Stimulated activated CD4-positive, alpha-beta T cell treated with anti-CD3 and anti-CD28 coated beads, Interleukin-15, amount 100 ng/mL, for 24 hours (primary cell): ENCODE data around the gene KMT2E.
"Not testable (repeated sequence)": the region's sequence is repeated elsewhere in the genome, so short reads cannot be mapped to it uniquely, and the experiment has no call there.

ENCODE experiments used
- DNase-seq: peaks from one replicate; pipeline ENCODE4 v3.0.0-alpha.2; 2020

The KMT2E gene

DNA sequence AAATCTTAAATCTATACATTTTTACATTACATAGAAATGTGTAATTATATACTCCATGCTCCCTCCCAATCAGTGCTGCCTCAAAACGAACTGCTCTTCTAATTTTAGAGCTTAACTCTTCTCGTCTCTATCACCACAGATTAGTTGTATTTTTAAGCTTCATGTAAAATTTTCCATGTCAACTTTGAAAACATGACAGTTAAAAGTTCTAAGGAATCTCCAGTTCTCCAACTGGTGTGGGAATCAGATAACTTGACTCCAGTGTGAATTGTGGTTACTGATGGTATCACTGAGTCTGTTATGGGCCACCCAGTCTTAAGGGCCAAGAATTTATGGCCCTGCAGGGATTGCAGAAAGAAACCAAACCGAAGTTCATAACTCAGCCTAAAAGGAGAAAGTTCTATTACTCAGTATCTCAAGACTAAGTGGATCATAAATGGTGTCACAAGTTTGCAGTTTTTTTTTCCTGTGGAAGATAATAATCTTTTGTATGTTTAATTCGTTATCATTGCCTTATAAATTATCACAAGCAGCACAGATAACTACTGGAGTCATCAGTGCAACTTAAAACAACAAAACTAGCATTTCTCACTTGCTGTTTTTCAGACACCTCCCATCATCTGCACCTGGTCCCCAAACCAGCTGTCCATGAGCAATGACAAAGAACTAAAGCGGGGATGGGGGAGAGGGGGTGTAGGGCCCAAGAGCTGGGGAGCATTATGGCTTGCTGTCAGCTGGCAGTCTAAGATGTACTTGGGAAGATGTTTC lies 31.5 kb upstream of the KMT2E start:
- peak; percentile 27 for DNase-seq

DNA sequence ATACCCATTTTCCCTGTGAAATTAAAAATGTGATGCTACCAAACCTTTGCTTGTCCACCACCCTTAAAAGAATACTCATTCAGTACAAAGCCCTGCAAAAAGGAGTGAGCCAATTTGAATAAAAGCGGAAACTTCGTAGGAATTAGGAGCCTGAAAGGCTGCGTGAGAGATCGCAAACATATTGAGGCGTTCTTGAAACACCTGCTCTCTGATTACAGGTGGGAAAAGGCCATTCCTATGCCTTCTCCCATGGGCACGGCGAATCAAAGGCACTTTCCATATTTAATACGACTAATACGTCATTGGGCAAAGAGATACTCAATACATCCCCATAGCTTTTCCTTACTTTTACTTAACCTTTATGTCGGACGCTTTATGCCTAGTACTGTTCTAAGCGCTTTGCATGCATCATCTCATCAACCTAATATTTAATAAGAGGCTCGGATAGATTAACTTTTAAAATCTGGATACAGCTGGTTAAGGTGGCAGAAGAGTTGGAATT lies 30.9 kb upstream of the KMT2E start:
- no peak for DNase-seq

DNA sequence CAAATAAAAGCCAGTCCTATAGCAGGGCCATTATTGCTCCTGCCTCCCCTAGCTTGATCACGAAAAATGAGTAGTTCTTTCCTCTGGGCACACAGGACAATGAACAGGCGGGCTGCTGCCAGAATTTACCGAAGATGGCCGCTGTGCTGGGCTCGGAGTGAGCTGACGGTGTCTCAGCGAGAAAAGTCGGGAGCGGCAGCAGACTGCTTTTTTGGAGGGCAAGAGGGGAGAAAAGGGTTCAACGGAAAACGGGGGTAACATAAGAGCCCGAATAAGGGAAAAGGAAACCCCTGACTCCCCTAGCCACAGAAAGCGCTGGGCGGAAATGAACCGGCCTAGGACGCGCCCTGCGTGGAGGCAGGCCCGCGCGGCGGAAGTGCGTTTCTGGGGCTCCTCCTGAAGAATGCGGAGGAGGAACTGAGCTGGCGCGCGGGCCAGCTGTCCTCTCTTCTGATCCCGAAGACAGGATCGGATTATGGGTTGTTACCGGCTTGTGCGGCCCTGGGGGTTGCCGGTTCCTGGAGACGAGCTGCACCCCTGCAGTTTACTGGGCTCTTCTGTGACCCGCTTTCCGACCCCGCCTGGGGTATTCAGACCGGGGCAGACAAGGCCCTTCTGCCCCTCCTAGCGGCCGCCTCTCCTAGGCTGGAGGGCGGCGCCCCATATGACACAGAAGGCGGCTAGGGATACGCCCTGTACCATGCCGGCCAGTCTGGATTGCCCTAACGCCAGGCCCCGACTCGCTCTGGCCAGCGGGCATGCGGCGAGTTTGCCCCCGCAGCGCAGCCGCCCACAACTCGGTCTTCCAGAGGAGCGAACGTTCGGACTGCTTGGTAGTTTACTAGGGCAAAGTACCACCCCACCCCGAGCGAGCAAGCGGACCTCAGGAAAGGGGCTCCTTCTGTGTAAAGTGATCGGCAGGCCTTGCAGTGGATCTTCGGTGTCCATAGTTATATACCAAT lies 30.1 kb upstream of the KMT2E start:
- DNase-seq = peak; percentile 91

DNA sequence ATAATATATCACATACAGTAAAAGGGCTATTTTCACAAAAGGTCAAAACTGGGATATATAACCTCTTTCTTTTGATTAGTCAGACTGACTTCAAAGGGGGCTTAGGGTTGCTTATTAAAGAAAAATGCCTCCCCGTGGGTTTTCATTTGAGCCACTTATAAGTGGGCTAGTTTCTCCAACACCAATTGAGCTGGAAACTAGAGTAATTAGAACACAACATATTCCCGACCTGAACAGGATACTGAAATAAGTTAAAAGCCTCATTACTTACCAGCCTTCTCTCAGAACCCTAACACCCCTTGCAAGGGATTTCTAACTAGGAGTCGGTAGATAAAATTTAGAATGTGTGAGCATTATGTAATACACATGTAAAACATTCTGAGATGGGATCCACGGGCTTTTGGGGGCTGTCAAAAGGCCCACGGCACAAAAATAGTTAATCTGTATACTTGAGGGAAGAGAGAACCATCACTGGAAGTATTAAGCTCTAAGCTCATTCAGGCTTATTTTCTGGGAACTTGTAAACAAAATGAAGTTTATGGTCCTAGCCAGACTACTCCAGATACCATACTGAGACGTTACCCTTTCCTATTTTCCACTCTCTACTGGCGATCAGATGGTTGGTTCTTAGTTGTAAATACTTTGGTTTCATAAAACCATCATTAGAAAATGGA lies 29.3 kb upstream of the KMT2E start:
- DNase-seq = no peak

DNA sequence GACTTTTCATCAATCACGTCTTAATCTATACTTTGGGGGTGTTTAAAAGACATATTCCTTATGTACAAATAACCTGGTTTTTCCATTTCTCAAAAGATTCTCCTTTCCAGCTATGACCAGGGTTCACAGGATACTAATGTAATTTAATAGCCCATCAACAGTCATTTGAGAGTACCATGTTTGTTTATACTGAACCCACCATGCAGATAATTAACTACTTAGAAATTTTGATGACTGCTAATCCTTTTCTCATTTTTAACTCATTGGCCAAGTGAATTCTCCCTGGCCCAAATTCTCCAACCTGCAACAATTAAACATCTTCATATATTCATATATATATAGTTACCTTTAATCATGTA lies 28.8 kb upstream of the KMT2E start:
- DNase-seq = no peak

DNA sequence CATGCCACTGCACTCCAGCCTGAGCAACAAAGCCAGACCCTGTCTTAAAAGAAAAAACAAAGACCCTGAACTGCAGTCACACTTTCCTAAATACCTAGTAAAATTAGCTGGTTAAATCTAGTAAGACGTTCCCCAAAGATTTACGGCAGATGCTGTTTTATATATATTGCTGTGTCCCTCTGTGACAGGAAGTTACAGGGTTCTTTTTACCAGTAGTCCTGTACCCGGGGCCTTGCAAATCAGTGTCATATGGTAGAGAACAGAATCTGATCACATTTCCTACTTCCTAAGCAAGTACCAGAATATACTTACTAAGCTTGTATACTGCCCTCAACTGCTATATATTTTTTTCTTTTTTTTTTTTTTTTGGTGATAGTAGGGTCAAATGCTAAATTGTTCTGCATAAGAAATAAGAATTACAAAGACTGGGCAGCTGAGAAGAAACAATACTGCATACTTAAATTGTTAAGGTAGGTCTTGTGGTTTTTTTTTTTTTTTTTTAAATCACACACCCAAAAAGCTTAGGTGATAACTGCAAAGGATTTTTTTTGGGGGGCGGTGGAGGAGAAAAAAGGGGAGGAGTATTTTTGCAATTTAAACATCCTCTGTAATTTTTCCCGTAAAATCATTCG lies 27.3 kb upstream of the KMT2E start:
- DNase-seq = no peak

DNA sequence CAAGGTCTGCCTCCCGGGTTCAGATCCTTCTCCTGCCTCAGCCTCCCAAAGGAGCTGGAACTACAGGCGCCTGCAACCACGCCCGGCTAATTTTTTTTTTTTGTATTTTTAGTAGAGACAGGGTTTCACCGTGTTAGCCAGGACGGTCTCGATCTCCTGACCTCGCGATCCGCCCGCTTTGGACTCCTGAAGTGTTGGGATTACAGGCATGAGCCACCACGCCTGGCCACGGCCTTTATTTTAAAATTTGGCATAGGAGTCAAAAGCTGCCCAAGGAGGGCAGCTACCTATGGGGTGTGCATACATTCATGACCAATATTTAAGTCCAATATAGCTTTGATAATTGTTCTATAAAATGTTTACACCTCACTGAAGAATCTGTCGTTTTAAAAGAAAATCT lies 26.6 kb upstream of the KMT2E start:
- not testable (repeated sequence) for DNase-seq

DNA sequence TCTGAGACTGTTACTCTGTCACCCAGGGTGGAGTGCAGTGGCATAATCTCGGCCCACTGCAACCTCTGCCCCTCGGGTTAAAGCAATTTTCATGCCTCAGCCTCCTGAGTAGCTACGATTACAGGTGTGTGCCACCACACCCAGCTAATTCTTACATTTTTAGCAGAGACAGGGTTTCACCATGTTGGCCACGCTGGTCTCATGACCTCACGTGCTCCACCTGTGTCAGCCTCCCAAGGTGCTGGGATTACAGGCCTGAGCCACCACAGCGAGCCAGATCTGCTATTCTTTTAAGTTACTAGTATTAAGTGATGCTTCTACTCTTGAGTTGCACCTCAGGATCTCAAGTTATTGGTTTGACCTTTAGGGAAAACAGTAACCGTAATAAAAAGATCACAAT lies 23.0 kb upstream of the KMT2E start:
- no peak for DNase-seq

DNA sequence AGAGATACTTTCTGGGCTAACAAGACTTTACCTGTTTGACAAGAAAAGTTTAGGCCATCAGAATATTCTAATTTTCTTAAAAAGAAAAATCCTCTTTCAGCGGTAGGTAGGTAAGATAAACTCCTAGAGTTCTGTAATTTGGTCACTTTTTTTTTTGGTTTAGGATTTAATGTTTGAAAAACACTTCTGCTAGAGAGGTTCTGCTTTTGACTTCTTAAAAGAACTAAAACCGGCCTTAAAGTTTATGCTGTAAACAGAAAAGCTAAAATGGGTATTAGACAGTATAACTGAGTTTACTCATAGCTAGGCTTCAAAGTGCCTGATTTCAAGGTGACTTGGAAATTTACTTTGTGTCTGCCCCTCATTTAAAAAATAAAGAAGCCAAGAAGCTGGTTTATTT lies 21.7 kb upstream of the KMT2E start:
- no peak for DNase-seq

DNA sequence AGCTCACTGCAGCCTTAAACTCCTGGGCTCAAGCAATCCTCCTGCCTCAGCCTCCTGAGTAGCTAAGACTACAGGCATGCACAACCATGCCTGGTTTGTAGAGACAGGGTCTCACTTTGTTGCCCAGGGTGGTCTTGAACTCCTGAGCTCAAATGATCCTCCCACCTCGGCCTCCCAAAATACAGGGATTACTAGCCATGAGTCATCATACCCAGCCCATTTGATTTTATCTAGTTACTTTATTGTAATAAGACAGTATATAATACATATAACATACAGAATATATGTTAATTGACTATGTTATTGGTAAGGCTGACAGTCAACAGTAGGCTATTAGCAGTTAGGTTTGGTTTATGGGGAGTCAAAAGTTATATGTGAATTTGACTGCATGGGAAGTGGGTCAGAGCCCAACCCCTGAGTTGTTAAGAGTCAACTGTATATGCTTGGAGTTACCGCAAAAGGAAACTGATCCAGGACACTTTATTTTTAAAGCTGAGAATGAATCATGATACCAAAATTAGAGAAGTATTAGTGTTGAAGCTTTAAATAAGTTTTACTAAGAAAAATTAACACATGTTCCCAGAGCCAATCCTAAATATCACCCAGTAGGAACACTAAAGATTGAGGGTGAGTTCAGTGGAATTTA lies 20.7 kb upstream of the KMT2E start:
- DNase-seq = no peak

DNA sequence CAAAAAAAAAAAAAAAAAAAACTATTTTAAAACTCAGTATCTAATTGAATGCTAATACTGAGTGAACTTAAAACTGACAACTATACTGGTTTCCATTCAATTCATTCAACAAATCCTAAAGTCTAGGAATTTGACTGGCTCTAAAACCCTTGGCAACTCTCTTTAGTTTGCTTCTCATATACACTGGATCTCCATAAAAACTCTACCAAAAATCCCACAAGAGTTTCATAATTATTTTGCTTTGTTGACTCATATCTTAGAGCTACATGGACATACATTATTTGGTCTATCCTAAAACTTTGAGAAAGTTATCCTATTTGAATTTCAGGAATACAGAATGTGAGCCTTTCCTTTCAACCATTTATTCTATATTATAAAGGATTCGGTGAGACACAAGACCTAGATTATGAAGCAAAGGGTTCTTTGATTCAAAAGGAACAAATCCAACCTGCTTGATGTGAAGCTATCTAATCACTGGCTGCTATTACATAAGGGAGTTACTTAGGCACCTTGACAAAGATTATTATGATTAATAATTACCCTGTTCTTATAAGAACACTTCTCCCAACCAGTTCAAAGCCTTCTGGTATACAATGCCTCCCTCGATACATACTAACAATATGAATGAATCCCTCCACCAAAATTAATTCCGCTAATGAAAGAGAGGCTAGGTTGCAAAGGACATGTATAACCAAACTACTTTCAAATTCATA lies 15.8 kb upstream of the KMT2E start:
- DNase-seq = no peak

DNA sequence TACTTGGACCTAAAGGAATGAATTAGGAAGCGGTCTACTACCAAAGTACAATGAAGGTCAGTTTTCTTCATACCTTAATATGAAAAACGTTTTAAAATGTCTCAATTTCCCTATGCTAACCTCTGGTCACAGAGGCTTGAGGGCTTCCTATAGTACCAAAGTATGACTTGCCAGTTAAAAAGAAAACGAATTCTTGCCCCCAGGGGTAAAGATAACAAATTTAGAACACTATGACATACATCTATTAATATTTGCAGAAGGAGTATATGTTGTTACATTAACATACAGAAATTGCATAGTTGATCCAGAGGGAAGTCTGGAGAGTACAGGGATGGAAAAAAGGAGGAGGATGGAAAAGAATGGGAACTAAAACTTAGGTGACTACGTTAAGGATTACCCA lies 13.8 kb upstream of the KMT2E start:
- DNase-seq = no peak

DNA sequence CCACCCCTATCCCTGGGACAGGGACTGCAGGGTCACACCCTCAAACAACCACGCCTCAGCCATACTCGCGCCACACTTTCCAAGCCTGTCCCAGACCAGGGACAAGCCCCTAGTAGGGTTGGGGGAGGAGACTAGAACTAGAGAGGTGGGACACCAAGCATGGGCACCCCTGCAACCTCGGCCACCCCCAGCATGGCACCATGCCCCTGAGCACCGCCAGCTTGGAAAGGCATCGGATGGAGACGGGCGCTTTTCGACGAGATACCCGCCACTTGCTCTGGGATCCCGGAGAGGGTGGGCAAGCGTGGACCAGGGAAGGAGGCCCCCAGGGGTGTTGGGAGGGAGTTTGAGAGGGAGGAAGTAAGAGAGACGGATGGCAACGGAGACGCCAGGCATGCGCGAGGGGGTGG lies 13.1 kb upstream of the KMT2E start:
- DNase-seq = no peak

DNA sequence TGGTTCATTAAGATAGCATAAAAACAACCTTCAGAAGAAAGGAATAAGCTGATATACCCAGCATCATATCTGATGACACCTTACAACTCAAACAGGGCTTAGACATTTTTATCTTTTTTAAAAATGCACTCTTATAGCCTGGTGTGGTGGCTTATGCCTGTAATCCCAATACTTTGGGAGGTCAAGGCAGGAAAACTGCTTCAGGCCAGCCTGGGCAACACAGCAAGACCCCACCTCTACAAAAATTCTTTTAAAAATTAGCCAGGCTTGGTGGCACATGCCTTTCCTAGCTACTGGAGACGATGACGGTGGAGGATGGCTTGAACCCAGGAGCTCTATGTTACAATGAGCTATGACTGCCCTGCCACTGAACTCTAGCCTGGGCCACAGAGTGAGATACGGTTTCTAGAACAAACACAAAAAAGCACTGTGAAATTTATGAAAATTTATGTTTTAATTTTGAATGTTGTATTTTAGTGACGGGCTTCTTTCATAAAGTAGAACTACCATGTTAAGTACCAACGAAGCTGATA lies 12.3 kb upstream of the KMT2E start:
- no peak for DNase-seq

DNA sequence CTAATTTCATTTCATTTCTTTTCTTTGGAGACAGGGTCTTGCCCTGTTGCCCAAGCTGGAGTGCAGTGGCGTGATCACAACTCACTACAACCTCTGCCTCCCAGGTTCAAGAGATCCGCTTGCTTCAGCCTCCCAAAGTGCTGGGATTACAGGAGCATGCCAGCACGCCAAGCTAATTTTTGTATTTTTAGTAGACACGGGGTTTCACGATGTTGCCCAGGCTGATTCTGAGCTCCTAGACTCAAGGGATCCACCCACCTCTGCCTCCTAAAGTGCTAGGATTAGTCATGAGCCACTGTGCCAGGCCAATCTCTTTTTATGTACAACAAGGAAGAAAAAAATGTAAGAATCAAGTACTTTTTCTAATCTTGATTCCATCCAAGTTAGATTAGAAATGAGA lies 10.7 kb upstream of the KMT2E start:
- DNase-seq = peak; percentile 52

DNA sequence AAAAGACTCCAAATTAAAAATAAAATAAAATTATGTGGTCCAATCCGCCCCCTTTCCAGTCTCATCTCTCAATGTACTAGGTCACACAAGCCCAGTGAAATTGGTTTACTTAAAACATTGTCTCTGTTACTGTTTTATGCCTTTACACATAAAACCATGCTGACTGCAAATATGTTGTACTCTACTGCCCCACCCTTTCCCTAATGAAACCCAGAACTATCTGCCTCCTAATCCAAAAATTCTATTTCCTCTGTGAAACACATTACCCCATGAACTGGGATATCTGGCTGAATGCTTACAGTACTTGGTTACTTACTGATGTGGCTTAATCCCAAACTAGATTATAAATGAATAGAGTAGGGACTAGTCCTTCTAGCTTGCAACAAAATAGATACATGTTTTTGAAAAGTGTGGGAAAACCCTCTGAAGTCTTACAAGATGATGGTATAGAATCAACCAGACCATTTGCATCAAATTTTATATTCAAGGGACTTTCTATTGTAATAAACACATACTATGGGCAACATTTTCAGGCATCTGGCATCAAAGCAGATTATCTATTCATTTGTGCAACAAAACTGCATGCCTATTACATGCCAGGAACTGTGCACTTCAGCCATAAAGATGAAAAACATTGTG lies 10.0 kb upstream of the KMT2E start:
- no peak for DNase-seq

DNA sequence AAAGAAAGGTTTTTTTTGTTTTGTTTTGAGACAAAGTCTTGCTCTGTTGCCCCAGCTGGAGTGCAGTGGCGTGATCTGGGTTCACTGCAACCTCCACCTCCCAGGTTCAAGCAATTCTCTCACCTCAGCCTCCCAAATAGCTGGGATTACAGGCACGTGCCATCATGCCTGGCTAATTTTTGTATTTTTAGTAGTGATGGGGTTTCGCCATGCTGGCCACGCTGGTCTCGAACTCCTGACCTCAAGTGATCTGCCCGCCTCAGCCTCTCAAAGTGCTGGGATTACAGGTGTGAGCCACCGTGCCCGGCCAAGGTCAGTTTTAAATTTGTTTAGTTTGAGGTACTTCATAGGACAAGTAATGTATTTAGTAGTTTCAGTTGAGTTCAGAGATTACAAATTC lies 9.0 kb upstream of the KMT2E start:
- not testable (repeated sequence) for DNase-seq

DNA sequence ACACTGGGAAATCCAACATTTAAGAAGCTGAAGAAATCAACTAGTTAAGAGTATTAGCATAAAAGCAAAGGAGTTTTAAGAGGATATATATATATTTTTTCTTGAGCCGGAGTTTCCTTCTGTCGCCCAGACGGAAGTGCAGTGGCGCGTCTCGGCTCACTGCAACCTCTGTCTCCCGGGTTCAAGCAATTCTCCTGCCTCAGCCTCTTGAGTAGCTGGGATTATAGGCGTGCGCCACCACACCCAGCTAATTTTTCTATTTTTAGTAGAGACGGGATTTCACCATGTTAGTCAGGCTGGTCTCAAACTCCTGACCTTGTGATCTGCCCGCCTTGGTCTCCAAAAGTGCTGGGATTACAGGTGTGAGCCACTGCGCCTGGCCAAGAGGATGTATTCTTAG lies 8.5 kb upstream of the KMT2E start:
- not testable (repeated sequence) for DNase-seq

DNA sequence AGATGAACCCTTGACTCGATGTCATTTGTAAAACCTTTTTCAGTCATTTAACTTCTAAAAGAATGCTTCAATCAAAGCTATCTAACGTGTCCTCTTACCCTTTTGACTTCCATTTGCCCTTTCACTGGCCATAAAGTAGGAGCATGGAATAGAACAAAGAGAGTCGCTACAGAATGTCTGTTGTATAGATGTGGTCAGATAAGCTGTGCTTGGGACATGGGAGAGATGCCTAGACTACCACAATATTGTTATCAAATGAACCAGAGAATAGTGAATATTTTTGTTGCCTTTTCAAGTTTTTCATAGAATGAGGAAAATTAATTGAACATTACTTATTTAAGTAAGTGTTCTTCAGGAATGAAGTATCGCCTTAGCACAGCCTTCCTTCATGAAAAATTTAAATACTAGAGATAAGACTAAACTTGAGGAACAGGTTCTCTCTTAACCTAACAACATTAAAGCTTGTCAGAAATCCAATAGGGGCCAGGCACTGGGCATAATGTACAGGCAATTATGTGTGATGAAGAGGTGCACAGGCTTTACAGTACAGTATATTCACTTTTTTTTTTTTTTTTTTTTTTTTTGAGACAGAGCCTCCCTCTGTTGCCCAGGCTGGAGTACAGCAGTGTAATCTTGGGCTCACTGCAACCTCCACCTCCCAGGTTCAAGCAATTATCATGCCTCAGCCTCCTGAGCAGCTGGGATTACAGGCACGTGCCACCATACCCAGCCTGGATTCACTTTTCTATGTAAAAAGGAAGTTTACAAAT lies 7.5 kb upstream of the KMT2E start:
- DNase-seq = no peak

DNA sequence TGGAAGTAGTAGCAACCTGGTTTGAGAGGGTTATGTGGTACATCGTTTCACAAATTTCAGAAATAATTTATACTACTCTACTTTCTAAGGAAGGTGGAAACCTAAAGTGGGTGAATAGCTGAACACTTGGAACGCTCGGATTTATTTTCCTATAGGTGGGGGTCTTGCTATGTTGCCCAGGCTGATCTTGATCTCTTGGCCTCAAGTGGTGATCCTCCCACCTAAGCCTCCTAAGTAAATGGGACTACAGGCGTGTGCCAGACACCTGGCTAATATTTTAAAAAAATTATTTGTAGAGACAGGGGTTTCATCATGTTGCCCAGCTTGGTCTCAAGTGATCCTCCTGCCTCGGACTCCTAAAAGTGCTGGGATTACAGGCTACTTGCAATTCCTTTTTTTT lies 6.7 kb upstream of the KMT2E start:
- DNase-seq = no peak
